GM12891 (cell line): ENCODE measurements around the gene MRNIP.

Experiments
- POLR2A ChIP-seq: IDR thresholded peaks from 2 replicates; pipeline ENCODE4 v1.6.1; 2011; ENCODE audit warnings: low read depth, low read length, control low read depth
- POLR2AphosphoS5 ChIP-seq: IDR thresholded peaks from 2 replicates; pipeline ENCODE4 v1.6.1; 2011; ENCODE audit warnings: low read depth, low read length, control low read depth

DNA sequence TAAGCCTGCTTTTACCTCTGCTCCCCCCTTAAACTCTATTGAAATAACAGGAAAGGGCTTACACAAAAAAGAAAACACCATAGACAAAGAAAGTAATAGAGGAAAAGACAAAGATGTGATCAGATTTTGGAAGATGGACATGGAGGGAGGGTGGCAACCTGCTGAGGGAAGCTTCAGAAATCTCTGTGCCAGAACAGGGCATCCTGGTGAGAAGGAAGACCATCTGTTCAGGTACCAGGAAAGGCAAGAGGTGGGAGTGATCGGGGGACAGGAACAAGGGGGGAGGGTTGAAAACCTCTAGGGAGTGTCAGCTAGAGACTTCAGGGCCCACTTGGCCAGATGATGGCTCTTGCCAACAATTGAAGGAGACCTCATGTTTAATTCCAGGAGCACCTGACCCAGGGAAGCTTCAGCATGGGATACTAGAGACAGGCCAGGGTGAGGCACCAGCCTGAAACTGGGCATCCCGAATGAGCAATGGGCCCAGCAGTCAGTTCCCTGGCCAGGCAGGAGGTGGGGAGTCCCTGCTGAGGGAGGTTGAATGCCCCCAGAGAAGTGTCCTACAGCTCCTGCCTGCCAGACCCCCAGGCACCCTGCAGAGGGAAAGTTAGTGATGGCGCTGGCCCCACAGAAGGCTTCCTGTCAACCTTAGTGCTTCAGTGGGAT, 29.7 kb downstream of the MRNIP start:
- no peak for TF ChIP-seq POLR2A
- TF ChIP-seq POLR2AphosphoS5 = peak; percentile 65
